IgD-negative memory B cell (primary cell): ENCODE measurements around the gene DGKD. TPM values are rescaled to one million over a fixed set of nuclear protein-coding genes. Genes with fewer than 3 reads are reported as not detected.

Experiments used
- H3K27ac Mint-ChIP-seq, 3 donors: one replicate each; pipeline ENCODE4 v1.8.0; 2020 to 2022; ENCODE audit warnings: mild to moderate bottlenecking in 3 of 3, mixed read lengths in 3 of 3, moderate library complexity in 1 of 3
- H3K27me3 Mint-ChIP-seq: one replicate; pipeline ENCODE4 v1.8.0; 2021; ENCODE audit warnings: mixed read lengths
- H3K36me3 Mint-ChIP-seq: one replicate; pipeline ENCODE4 v1.8.0; 2020; ENCODE audit warnings: mild to moderate bottlenecking, mixed read lengths
- H3K4me1 Mint-ChIP-seq, 3 donors: one replicate each; pipeline ENCODE4 v1.8.0; 2020 to 2022; ENCODE audit warnings: mixed read lengths in 3 of 3, mild to moderate bottlenecking in 1 of 3
- H3K4me3 Mint-ChIP-seq, 4 donors: one replicate each; pipeline ENCODE4 v1.8.0; 2020 to 2022; ENCODE audit warnings: mild to moderate bottlenecking in 4 of 4, mixed read lengths in 4 of 4, moderate library complexity in 3 of 4
- H3K9me3 Mint-ChIP-seq, 3 donors: one replicate each; pipeline ENCODE4 v1.8.0; 2020 to 2021; ENCODE audit warnings: mixed read lengths in 3 of 3, mild to moderate bottlenecking in 1 of 3
- polyA plus RNA-seq: library from polyadenylated mRNA; unstranded; fragments of 300-500 nt; fragmentation: Illumina TruSeq; gene quantifications from one replicate; pipeline ENCODE4 v1.2.3, GENCODE V29; 2021

The DGKD gene
- polyA plus RNA-seq, 1 donor from 2014 or later, result 44.9 TPM

DNA sequence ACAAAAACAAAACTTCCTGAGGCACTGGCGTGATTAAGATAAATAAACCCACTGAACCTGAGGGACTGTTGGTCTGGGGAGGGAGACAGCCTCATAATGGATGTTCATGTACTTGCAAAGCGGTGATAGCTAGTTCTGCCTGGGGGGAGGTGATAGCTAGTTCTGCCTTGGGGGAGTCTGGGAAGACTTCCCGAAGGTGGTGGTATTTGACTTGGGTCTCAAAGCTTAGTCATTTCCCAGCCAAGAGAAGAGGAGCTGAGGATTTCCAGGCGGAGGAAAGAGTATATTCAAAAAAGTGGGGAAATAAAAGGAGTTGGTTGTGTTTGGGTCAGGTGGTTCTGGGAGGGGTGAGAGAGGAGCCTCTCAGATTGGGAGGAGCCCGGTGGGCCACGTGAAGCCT lies 24.7 kb downstream of the DGKD start:
- peaks cover 7% of the 10 kb centered on the region for H3K36me3 Mint-ChIP-seq
- H3K27me3 Mint-ChIP-seq, result peaks cover 1% of the 10 kb centered on the region
- peaks cover 51 to 62% (median 60%) of the 10 kb centered on the region in 3 donors for H3K4me1 Mint-ChIP-seq
- H3K4me3 Mint-ChIP-seq, result peak overlapping the region in 3 of 4 donors; percentile 68 to 83 (median 78)
- H3K9me3 Mint-ChIP-seq, result no peaks in the 10 kb centered on the region
- H3K27ac Mint-ChIP-seq, result peak overlapping the region; percentile 61 to 96 (median 79)

DNA sequence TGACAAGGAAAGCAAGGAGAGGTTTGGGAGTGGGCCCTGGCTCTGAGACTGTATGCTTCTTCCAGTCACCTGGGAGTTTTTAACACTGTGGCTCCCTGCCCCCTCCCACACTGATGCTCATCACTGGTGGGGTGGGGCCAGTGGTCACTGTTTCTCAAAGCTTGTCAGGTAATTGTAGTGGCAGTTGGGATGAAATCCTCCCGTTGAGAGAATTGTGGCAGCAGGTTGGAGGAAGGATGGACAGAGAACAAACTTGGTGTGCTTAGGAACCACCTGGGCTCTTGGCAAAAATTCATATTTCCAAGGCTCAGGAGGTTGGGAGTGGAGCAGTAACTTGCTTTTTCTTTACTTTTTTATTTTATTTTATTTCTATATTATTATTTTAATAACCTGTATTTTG lies 25.1 kb downstream of the DGKD start:
- Mint-ChIP-seq H3K27ac (peak overlapping the region; percentile 61 to 96 (median 79)), H3K36me3 (peaks cover 8% of the 10 kb centered on the region), H3K27me3 (peaks cover 1% of the 10 kb centered on the region), H3K9me3 (no peaks in the 10 kb centered on the region), H3K4me3 (peak overlapping the region in 2 of 4 donors; percentile 68 to 78), H3K4me1 (peaks cover 55 to 66% (median 64%) of the 10 kb centered on the region in 3 donors)

DNA sequence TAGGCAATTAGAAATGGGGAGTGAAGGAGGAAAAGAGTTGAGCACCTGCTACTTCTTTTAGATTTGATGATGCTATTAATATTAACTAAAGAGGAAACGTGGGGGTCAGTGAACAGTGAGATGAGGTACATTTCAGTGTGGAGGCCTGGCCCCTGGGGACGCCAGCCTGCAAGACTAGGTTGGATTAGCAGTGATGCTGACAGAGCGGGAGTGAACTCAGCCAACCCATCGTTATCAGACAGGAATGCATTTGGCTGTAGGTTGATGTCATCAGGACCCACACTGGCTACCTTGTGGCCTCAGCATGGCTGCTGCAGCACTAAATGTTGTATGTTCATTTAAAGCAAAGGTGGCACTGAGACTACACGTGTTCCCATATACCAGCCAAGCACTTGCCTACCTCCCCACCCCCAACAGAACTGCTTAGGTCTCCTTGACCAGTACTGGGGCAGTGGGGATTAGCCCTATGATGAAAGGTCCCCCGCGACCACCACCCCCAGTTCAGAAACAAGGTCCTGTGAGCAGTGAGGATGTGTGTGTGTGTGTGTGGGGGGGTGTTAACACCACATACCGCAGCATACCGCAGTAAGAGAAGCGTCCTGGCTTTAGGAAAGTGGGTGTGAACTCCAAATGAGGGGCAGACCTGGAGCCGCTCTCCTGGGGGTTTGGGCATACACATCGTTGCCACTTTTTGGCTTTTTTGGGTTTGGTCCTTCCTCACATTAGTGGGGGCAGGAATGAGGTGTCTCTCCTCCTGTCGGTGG lies 26.0 kb downstream of the DGKD start:
- Mint-ChIP-seq H3K36me3 (peaks cover 8% of the 10 kb centered on the region), H3K4me3 (peak overlapping the region; percentile 39 to 89 (median 66)), H3K27me3 (peaks cover 1% of the 10 kb centered on the region), H3K27ac (peak overlapping the region; percentile 64 to 96 (median 79)), H3K4me1 (peaks cover 61 to 72% (median 67%) of the 10 kb centered on the region in 3 donors), H3K9me3 (no peaks in the 10 kb centered on the region)

DNA sequence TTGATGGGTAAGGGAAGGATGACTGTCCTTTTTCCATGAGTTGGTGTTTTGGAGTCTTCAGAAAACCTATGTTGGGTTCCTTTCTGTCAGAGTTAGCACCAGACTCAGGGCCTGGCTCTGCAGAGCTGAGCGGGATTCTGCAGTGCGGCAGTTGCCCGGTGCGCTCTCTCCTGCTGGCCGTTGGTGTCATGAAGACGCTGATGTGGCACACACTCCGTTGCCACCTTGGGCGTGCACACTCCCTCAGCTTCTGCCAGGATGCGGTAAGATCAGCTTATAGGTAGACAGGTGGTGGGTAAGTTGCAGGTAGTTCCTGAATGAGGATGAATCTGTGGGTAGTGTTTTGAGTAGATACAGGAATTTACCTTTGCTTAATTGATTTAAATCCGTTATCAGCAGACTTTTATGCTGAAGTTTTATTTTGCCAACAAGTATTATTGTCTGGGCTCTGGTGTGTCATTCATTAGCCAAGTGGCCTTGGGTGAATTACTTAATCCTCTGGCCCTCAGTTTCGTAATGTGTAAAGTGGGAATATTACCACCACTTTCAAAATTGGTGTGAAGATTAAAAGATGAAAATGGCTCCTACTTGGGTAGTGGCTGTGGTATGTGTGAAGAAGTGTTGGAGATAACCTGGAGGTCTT lies 26.8 kb downstream of the DGKD start:
- Mint-ChIP-seq H3K4me3 (peak overlapping the region in 3 of 4 donors; percentile 39 to 89 (median 88)), H3K4me1 (peaks cover 67 to 73% (median 68%) of the 10 kb centered on the region in 3 donors), H3K36me3 (peaks cover 8% of the 10 kb centered on the region), H3K9me3 (no peaks in the 10 kb centered on the region), H3K27me3 (peaks cover 1% of the 10 kb centered on the region), H3K27ac (peak overlapping the region; percentile 9 to 97 (median 79))

DNA sequence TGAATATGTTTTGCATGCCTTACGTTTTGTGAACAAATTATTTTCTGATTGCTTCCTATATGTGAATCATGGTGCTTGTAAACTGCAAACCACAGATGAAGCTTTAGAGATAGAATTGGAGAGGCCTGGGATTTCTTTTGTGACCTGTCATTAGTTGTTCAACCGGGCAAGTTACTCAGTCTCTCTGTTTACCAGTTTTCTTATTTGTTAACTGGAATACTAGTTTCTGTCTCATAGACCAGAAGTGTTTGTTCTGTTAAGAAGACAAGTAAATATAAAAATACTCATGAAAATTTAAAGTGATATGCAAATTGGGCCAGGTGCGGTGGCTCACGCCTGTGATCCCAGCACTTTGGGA lies 27.3 kb downstream of the DGKD start:
- Mint-ChIP-seq H3K36me3 (peaks cover 8% of the 10 kb centered on the region), H3K27me3 (peaks cover 1% of the 10 kb centered on the region), H3K27ac (peak overlapping the region in 2 of 3 donors; percentile 79 to 97), H3K9me3 (no peaks in the 10 kb centered on the region), H3K4me1 (peaks cover 70 to 75% (median 73%) of the 10 kb centered on the region in 3 donors), H3K4me3 (peak overlapping the region in 3 of 4 donors; percentile 39 to 89 (median 88))

DNA sequence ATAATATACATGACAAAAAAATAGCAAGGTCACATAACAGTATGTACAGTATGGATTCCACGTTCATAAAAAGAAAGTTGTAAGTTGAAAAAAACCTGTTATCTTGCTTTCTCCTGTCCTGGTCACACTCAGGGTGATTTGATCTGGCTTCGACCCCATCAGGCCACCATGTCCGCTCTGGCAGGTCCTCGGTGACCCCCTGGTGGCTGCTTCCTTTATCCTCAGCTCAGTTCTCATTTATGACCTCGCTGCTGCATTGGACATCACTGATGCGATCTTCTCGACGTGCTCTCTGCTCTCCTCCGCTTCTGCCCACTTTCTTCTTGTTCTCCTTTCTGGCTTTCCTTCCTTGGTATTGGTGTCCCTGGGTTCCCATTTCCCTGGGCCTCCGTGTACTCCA lies 29.7 kb downstream of the DGKD start:
- Mint-ChIP-seq H3K36me3 (peaks cover 5% of the 10 kb centered on the region), H3K27me3 (peaks cover 1% of the 10 kb centered on the region), H3K9me3 (no peaks in the 10 kb centered on the region), H3K4me3 (peak overlapping the region in 3 of 4 donors; percentile 30 to 89 (median 86)), H3K27ac (peak overlapping the region in 2 of 3 donors; percentile 59 to 67), H3K4me1 (peaks cover 68 to 74% (median 73%) of the 10 kb centered on the region in 3 donors)

- Mint-ChIP-seq H3K4me3 (peak overlapping the region; percentile 8 to 90 (median 70)), H3K4me1 (peaks cover 59 to 70% (median 64%) of the 10 kb centered on the region in 3 donors), H3K27ac (peak overlapping the region in 2 of 3 donors; percentile 81 to 94), H3K36me3 (peaks cover 7% of the 10 kb centered on the region), H3K9me3 (no peaks in the 10 kb centered on the region), H3K27me3 (no peaks in the 10 kb centered on the region)
Observed at GRCh38 chr2:233384811-233385488, 30.7 kb downstream of the DGKD start.

DNA sequence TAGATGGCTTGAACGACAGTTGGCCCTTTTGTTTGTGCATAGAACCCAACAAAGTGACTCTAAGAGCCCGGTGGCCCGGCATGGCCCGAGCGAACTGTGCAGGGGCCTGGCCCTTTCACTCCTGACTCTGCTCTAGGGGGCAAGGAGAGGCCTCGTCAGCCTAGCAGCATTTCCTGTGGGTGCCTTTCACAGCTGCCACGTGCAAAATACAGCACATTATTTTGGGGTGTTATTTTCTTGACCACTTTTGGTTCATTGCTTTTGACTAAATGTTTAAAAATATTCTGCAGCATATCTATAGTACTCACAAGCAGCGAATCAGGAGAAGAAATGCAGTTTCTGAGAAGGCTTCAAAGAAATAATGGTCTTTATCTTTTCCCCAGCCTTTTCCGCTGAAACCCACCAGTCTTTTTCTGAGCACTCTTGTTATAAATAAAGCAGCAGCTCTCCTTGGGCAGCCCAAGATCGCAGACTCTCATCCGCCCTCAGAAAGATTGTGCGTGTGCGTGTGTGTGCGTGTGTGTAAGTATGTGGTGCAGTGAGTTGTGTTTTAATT lies 31.3 kb downstream of the DGKD start:
- Mint-ChIP-seq H3K4me3 (peak overlapping the region; percentile 50 to 90 (median 78)), H3K9me3 (no peaks in the 10 kb centered on the region), H3K27me3 (no peaks in the 10 kb centered on the region), H3K27ac (peak overlapping the region; percentile 71 to 94 (median 81)), H3K36me3 (peaks cover 7% of the 10 kb centered on the region), H3K4me1 (peaks cover 52 to 64% (median 61%) of the 10 kb centered on the region in 3 donors)

GRCh38 chr2:233386382-233387041 lies 32.2 kb downstream of the DGKD start:
- peaks cover 4% of the 10 kb centered on the region for H3K36me3 Mint-ChIP-seq
- H3K4me3 Mint-ChIP-seq, result peak overlapping the region; percentile 50 to 90 (median 78)
- H3K27ac Mint-ChIP-seq, result peak overlapping the region; percentile 71 to 94 (median 81)
- no peaks in the 10 kb centered on the region for H3K9me3 Mint-ChIP-seq
- peaks cover 47 to 54% (median 52%) of the 10 kb centered on the region in 3 donors for H3K4me1 Mint-ChIP-seq
- H3K27me3 Mint-ChIP-seq, result no peaks in the 10 kb centered on the region

DNA sequence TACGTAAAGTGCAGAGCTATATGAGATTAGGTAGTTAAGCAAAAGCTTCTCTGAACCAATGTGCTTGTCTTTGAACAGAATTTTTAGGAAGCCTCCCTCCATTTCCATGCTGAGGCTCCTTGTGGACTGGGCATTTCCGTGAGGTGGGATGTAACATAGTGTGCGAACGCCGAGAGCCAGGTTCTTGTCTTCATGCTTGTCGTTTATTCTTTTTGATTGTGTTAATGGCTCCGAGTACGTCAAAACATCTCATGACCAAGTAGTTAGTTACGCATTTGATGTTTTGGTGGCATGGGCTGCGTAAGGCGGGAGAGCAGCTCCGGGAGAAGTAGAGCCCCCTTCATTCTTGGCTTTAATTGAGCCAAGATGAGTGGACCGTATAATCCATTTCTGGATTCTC lies 32.9 kb downstream of the DGKD start:
- Mint-ChIP-seq H3K4me1 (peaks cover 45 to 47% (median 47%) of the 10 kb centered on the region in 3 donors), H3K4me3 (no peak overlapping the region), H3K27ac (peak overlapping the region; percentile 29 to 77 (median 69)), H3K9me3 (no peaks in the 10 kb centered on the region), H3K27me3 (no peaks in the 10 kb centered on the region), H3K36me3 (peaks cover 4% of the 10 kb centered on the region)

- Mint-ChIP-seq H3K27ac (peak overlapping the region in 2 of 3 donors; percentile 69 to 77), H3K36me3 (peaks cover 4% of the 10 kb centered on the region), H3K4me1 (peaks cover 38 to 43% (median 40%) of the 10 kb centered on the region in 3 donors), H3K9me3 (no peaks in the 10 kb centered on the region), H3K4me3 (peak overlapping the region in 1 of 4 donors; percentile 63), H3K27me3 (no peaks in the 10 kb centered on the region)
Observed at GRCh38 chr2:233387667-233388528, 33.6 kb downstream of the DGKD start.

- Mint-ChIP-seq H3K4me1 (peaks cover 28 to 31% (median 29%) of the 10 kb centered on the region in 3 donors), H3K27me3 (no peaks in the 10 kb centered on the region), H3K4me3 (no peak overlapping the region), H3K9me3 (no peaks in the 10 kb centered on the region), H3K27ac (peak overlapping the region in 1 of 3 donors; percentile 25), H3K36me3 (peaks cover 3% of the 10 kb centered on the region)
Observed at GRCh38 chr2:233389601-233390125, 35.4 kb downstream of the DGKD start.

- H3K4me1 Mint-ChIP-seq, result peaks cover 8 to 24% (median 14%) of the 10 kb centered on the region in 3 donors
- no peak overlapping the region for H3K4me3 Mint-ChIP-seq
- peaks cover 8% of the 10 kb centered on the region for H3K36me3 Mint-ChIP-seq
- H3K27me3 Mint-ChIP-seq, result no peaks in the 10 kb centered on the region
- H3K9me3 Mint-ChIP-seq, result no peaks in the 10 kb centered on the region
- H3K27ac Mint-ChIP-seq, result peak overlapping the region in 2 of 3 donors; percentile 59 to 93
Observed at GRCh38 chr2:233395687-233396086, 41.4 kb downstream of the DGKD start.
